ENCODE results near the gene HSPB1.
"Not testable (repeated sequence)": the region's sequence is repeated elsewhere in the genome, so short reads cannot be mapped to it uniquely, and the experiment has no call there.

HSPB1 gene

DNA sequence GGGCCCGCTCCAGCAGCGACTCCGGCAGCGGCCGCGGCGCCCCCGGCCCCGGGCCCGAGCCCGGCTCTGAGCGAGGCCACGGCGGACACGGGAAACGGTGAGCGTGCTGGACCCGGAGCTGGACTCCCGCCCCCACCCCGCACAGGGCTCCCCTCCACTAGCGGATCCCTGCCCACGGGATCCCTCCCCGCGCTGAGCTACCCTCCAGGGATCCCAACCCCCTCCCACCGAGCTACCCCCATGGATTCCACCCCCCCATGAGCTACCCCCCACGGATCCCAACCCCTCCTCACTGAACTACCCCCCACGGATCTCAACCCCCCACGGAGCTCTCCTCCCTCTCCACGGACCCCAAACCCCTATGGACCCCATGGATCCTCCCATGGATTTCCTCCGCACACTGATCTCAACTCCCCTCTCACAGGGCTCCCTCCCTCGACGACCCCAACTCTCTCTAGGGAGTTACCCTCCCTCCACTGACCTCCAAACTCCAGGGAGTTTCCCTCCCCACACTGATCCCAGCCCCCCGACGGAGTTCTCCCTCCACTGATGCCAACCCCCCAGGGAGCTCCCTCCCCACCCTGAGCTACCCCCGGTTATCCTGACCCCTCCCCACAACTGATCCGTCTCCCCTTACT, 20.6 kb upstream of the HSPB1 start:
- DNase-seq (ENCODE audit: low read depth) = no peak

DNA sequence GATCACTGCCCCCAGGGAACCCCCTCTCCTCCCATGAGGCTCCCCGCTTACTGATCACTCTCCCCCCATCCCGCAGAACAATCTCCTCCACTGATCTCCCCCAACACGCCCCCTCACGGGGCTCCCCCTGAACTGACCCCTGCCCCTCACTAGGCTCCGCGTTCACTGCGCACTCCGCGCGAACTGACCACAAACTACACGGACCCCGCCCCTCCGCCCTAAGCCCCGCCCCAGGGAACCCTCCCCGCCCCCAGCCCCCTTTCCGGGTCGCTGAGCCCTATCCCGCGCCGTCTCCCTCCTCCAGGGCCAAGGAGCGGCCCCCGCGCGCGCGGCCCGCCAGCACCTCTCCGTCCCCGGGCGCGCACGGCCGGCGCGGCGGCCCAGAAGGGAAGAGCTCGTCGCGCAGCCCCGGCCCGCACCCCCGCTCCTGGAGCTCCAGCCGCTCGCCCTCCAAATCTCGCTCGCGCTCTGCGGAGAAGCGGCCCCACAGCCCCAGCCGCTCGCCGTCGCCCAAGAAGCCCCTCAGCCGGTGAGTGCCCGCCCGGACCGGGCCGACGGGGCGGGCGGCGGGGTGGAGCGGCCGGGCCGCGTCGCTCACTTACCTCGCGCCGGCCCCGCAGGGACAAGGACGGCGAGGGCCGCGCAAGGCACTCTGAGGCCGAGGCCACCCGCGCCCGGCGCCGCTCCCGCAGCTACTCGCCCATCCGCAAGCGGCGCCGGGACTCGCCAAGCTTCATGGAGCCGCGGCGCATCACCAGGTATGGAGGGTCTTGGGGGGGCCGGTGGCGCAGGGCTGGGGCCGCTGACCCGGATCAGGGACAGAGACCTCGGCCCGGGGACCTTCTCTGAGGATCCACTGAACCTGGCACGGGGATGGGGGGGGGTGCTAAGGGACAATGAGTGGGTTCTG, 19.9 kb upstream of the HSPB1 start:
- no peak for DNase-seq (ENCODE audit: low read depth)

DNA sequence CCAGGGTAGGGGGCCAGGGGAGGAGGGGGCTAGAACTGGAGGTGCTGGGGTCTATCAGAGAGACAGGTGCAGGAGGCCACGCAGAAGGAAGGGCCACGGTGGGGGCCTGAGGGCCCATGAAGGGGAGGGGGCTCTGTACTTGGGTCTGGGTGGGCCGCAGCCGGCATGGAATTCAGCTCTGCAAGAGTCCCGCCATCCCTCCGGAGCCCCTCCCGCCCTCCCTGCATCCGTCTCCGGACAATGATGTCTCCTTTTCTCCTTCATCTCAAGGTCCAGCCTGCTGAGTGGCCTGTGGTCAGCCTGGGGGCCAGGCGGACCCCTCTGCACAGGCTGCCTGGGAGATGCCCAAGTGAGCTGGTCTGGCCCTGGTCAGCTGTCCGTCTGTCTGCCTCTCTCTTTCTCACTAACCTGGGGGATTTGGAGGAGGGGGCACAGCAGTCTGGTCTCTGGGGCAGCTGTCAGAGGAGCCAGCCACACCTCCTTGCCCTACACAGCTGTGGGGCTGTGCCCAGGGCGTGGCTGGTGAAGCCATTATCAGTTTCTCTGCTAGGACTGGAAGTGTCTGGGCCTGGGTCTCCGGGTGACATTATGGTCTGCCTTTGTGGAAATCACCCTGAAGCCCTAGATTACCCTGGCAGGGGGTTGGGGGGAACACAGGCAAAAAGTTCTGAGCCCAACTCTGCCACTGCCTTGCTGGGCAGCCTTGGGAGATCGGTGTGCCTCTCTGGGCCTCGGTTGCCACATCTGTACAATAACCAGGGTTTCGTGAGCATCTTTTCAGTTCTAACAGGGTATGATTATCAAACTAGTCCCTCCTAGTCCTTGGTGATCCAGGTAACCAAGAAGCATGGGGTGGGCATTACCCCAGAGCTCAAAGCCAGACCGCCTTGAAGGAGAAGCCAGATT, 19.0 kb upstream of the HSPB1 start:
- DNase-seq (ENCODE audit: low read depth) = no peak

DNA sequence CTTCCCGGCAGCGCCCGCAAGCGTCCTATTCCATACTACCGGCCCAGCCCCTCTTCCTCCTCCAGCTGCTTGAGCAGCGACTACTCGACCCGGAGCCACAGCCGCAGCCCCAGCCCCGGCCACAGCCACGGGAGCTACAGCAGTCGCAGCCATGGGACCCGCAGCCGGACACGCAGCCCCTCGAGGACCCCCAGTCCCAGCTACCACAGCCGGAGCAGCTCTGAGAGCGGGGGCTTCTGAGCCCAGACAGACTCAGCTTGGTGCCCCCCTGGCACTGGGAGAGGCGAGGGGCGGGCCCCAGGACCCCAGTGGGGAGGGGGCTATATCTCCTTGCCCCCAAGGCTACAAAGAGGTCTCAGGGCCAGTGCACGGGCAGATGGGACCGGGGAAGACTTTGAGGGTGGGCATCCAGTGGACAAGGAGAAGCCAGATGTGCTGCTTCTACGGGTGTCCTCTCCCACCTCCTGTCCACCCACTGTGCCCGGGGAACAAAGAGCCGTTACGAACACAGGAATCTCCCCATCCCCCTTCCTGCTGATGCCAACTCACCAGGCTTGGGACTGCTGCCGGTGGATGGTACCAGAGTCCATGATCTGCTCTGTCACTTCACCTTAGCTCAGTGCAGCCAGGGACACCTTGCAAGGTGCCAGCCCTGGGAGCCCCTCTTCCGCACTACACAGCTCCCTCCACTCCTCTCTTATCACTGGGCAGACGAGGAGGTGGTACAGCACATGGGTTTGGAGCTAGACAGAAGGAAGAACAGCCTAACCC, 16.7 kb upstream of the HSPB1 start:
- no peak for DNase-seq (ENCODE audit: low read depth)

DNA sequence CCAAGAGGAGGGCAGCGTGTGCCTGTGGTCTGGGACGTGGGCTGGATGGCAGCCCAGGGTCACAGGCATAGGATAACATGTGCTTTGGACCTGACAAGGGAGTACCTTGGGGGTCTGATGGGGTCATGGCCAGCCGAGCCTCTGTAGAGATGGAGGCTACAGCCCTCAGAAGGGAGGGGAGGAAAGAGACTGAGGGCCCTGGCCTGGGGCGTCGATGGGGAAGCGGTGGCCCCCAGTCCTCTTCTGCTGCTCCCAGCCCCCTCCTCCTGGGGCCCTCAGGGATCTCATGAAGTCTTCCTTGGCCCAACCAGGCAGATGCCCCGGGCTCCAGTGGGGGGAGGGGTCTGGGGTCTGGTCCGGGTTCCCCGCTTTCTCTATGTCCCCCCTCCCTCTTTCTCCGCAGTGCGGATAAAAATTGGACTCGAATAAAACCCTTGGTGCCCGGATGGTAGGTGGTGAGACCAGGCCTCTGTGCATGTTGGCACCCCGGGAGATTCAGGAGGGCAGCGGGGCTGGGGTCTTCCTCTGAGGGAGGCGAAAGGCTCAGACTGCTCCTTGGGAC, 15.6 kb upstream of the HSPB1 start:
- no peak for DNase-seq (ENCODE audit: low read depth)

DNA sequence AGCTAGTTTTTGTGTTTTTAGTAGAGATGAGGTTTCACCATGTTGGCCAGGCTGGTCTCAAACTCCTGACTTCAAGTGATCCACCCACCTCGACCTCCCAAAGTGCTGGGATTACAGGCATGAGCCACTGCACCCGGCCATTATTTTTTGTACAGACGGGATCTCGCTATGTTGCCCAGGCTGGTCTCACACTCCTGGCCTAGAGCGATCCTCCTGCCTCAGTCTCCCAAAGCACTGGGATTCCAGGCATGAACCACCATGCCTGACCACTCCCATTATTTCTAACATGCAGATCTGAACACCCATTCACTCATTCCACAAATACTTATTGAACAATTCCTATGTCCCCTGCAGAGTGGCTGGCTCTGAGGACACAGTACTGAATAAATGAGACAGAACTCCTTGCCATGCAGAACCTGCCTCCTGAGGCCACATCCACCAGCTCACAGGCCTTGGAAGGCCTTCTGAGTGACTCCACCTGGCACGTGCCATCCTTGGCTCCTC, 11.6 kb upstream of the HSPB1 start:
- not testable (repeated sequence) for DNase-seq (ENCODE audit: low read depth)

DNA sequence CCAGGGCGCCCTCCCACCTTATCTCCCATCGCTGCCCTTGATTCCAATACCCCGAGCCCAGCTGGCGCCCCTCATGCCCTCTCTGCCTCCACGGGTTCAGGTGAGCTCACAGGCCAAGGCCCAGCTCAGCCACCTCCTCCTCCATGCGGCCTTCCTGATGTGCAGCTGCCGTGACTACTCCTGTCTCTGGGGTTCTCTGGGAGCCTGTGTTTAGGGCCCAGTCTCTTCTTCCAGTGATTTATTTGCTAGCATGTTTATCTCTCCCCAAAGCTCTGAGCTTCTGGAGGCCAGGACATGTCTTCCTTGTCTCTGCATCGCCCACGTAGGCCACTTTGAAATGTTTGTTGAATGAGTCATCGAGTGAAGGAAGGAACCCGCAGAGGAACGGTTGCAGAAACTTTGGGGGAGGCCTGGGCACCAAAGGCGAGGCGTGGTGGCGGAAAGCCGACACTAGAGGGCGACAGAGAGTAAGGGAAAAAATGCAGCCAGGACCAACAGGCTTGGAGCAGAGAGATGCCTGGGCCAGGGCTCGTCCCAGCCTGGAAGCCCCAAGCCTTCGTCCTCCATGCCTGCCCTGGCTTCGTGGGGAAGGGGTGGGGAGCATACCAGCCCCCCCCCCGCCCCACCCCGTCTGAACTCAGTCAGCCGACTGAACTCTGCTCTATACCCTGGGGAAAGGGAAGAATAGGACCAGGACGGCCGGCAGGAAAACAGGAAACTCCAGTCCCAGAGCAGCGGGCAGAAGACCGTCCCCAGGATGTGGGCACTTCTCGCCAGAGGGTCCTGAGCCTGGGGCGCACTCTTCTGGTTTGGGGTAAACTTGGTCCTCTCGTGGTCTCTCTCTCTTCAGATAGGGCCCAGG, 10.9 kb upstream of the HSPB1 start:
- DNase-seq (ENCODE audit: low read depth) = peak; percentile 98

DNA sequence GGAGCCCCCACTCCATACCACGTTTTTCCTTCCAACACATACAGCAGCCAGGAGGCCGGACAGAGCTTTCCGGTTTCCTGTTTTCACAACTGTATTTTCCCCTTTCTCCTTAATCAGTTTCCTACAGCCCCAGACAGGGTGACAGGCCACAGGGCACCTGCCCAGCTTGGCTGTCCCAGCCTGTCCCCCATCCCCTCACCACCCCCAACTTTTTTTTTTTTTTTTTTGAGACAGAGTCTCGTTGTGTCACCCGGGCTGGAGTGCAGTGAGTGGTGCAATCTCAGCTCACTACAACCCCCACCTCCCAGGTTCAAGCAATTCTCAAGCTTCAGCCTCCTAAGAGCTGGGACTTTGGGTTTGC, 10.3 kb upstream of the HSPB1 start:
- DNase-seq (ENCODE audit: low read depth) = no peak

DNA sequence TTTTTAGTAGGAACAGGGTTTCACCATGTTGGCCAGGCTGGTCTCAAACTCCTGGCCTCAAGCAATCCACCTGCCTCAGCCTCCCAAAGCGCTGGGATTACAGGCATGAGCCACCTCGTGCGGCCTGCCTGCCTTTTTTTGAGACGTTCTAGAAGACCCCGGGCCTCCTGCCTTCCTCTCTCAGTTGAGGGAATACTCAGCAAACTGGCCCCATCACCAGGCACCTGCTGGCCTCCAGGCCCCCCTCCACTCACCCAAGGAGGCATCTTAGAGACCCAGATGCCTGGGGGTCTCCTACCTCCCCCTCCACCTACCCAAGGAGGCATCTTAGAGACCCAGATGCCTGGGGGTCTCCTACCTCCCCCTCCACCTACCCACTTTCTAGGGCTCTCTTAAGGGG, 9.6 kb upstream of the HSPB1 start:
- not testable (repeated sequence) for DNase-seq (ENCODE audit: low read depth)

DNA sequence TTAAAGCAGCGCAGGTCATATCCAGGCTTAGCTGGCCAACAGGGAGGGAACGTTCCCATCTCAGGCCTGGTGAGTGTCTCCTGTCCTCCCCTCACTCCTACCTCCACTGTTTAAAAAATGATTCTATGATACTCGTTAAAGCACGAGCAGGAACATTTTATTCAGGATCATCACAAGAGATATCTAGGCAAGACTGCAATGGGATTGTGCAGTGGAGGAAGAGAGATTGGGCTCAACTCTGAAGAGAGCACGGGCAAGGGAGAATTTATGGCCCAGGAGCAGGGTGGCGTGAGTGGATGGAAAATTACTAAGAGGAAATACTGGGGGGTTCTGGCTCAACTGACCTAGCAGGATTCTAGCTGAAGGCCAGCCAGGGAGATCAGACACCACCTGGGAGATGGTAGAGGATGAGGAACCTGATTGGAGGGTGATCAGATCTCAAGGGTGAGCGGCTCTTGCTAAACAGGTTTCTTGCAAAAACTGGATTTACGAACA, 9.0 kb upstream of the HSPB1 start:
- no peak for DNase-seq (ENCODE audit: low read depth)

DNA sequence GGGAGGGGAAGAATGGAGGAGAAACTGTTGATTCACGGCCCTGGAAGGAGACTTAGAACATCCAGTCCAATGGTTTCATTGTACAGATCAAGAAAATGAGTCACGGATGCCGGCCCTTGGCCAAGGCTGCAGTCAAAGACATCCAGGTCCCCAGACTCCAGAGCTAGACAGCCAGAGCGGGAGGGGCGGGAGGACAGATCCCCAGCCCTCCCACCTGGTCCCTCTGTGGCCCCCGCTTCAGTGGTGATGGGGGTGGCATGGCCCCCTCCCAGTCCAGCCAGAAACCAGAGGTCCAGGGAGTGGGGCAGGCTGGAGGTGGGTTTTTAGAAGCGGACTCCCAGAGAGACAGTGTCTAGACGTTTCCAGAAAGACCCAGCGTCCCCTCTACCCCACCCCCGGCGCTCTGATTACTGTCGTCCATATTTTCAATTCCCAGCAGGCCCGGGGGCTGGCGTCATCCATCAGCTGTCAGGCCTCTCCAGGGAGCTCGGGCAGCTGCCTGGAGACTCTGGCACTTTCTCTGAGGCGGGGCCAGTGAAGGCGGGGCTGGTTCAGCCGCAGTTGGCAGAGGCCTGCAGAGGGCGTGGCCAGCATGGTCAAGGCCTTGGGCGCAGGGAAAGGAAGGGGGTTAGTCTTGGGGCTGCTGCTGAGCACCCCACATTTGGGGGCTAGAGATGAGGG, 8.0 kb upstream of the HSPB1 start:
- peak; percentile 78 for DNase-seq (ENCODE audit: low read depth)

DNA sequence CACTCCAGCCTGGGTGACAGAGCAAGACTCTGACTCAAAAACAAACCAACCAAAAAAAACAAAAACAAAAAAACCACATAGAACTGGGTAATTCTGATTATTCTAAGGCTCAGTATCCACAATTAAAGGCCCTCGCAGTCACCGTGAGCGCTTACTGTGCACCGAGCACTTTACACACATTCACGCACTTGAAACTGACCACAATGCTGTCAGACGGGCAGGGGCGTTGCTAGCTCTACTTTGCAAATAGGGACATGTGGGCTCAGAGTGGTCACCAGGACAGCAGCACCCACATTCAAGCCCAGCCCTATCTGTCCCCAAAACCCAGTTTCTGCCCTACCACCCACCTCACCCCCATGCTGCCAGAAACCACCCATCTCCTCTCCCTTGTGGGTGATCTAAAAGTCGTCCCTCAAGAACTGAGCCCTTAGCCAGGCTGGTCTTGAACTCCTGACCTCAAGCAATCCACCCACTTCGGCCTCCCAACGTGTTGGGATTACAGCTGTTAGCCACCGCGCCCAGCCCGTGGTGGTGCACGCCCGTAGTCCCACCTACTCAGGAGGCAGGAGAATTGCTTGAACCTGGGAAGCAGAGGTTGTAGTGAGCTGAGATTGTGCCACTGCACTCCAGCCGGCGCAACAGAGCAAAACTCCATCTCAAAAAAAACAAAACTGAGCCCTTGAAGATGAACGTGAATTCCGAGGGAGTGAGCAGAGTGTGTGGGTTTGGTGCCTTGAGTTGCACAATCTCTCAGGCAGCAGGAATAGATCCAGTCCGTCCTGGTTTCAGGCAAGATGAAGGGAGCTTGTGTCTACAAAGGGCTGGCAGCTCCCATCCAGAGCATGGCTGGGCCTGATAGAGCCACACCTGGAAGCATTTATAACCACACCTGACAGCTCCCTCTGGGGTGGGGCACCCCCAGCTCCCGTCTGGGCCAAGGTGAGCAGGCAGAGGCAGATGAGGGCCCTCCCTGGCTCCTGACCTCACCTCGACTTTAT, 5.4 kb upstream of the HSPB1 start:
- DNase-seq (ENCODE audit: low read depth) = peak; percentile 87

DNA sequence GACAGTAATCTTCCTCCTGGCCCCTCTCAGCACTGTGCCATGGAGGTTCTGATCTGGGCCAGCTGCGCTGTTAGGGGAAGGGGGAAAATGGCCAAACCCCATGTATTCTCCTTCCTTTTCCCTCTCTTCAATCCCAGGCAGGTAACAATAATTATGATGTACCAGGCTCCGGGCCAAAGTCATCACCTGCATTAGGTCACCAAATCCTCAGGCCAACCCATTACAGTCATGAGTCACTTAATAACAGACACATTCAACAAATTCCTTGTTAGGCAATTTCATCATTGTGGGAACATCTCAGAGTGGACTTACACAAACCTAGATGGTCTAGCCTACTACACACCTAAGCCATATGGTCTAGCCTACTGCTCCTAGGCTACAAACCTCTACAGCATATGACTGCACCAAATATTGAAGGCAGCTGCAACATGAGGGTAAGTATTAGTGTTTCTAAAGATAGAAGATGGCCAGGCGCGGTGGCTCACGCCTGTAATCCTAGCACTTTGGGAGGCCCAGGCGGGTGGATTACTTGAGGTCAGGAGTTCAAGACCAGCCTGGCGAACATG, 2.2 kb upstream of the HSPB1 start:
- no peak for DNase-seq (ENCODE audit: low read depth)

DNA sequence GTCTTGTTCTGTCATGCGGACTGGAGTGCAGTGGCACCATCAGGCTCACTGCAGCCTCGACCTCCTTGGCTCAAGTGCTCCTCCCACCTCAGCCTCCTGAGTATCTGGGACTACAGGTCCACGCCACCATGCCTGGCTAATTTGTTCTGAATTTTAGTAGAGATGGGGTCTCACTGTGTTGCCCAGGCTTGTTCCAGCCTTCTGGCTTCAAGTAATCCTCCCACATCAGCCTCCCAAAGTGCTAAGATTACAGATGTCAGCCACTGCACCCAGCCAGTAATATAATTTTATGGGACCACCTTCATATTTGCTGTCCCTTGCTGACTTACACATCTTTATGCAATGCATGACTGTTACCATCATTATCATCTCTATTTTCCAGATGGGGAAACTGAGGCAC, 1.5 kb upstream of the HSPB1 start:
- DNase-seq (ENCODE audit: low read depth) = no peak

DNA sequence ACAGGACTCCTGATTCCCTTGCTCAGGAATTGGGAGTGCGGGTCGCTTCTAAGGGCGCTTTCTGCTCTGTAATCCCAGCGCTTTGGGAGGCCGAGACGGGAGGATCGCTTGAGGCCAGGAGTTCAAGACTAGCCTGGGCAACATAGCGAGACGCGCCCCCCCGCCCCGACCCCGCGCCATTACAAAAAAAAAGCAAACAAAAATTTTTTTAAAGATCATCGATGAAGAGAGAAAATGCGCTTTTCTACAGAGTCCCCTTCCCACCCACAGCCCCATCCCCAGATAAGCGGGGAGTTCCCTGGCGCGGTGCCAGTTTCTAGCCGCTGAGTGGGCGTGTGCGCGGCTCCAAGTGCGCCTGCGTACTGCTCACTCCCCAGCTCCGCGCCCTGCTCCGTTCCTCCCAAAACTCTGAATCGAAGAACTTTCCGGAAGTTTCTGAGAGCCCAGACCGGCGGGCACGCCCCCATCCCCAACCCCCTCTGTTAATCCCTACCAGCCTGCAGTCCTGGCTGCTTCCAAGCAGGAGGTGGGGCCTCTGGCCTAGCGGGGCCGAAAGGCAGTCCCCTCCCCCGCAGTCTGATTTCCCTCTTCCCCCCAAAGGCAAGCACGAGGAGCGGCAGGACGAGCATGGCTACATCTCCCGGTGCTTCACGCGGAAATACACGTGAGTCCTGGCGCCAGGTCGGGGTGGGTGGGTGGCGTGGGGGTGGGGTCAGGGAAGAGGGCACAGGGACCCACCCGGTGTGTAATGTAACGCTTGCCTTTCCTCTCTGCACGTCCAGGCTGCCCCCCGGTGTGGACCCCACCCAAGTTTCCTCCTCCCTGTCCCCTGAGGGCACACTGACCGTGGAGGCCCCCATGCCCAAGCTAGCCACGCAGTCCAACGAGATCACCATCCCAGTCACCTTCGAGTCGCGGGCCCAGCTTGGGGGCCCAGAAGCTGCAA, 1.0 kb downstream of the HSPB1 start:
- DNase-seq (ENCODE audit: low read depth) = no peak

DNA sequence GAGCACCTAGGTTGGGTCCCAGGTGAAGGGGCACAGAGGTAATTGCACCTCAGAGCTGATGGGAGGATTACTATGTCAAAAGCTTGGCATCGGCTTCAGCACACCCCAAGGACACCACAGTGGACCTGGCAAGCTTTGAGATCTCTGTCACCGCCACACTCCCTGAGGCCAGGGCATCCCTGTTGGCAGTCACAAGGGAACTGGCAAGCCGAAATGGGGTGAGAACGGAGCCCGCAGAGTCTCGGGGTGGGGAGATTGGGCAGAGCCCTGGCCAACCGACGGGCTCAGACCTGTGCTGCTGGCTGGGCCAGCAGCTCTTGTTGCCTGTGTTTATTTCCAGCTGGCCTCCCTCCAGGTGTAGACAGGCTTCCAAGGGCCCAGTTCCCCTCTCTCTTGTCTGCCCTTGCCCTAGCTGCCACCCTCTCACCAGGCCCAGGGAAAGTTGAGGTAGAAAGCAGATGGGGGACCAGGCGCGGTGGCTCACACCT, 2.5 kb downstream of the HSPB1 start:
- DNase-seq (ENCODE audit: low read depth) = no peak

DNA sequence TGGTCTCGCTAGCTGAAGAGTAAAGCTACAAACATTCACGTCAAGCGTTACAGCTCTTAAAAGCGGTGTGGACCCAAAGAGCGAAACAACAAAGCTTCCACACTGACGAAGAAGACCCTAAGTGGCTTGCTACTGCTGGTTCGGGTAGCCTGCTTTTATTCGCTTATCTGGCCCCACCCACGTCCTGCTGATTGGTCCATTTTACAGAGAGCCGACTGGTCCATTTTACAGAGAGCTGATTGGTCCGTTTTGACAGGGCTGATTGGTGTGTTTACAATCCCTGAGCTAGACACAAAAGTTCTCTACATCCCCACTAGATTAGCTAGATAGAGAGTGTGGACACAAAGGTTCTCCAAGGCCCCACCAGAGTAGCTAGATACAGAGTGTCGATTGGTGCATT, 6.4 kb downstream of the HSPB1 start:
- not testable (repeated sequence) for DNase-seq (ENCODE audit: low read depth)

All from GM04503 (cell line).